PFSK-1 (cell line): ENCODE results near the gene BPI.

ENCODE experiments used
- FOXP2 ChIP-seq: optimal IDR thresholded peaks from 2 replicates; pipeline ENCODE3; 2011; ENCODE audit warnings: borderline replicate concordance, control low read depth, inconsistent platforms; ENCODE audit not compliant: insufficient read depth; ENCODE audit errors: extremely low read length, extremely low read depth
- POLR2AphosphoS5 ChIP-seq: IDR thresholded peaks from 2 replicates; pipeline ENCODE4 v1.6.1; 2012; ENCODE audit warnings: low read depth, mild to moderate bottlenecking, control low read depth, low read length, moderate library complexity
- SIN3A ChIP-seq: IDR thresholded peaks from 2 replicates; pipeline ENCODE4 v1.6.1; 2012; ENCODE audit warnings: mild to moderate bottlenecking, low read length, moderate library complexity, borderline replicate concordance; ENCODE audit not compliant: insufficient read depth
- TAF1 ChIP-seq: IDR thresholded peaks from 2 replicates; pipeline ENCODE4 v1.6.1; 2012; ENCODE audit warnings: low read length, control low read depth, borderline replicate concordance; ENCODE audit not compliant: insufficient read depth
- TF ChIP-seq, protein P1 (sequence below), 2 experiments: IDR thresholded peaks; 2 replicates each; pipeline versions ENCODE4 v1.6.1 to v1.8.0; 2011 to 2012; ENCODE audit warnings: low read depth in 2 of 2, low read length in 2 of 2, control low read depth in 1 of 2, inconsistent platforms in 1 of 2, mild to moderate bottlenecking in 1 of 2, moderate library complexity in 1 of 2; ENCODE audit not compliant: insufficient read depth in 1 of 2

Gene BPI

DNA sequence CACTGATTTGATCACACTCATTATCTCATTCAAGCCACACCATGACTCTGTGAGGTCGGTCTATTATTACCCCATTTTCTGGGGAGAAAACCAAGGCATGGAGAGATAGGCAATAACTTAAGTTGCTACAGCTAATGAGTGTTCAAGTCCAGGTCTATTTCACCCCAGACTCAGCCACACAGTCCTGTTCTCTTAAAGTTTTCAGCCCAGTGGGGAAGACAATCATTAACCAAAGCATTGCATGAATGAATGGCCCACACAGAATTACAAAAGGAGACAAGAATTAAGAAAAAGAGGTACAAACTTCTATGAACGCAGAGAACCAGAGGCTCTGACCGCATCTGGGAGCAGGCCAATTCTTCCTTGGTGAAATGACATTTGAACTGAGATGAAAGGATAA, 7.1 kb downstream of the BPI start:
- TF ChIP-seq FOXP2 (no peak), TAF1 (no peak), POLR2AphosphoS5 (no peak), SIN3A (no peak)
- TF ChIP-seq, protein P1, sequence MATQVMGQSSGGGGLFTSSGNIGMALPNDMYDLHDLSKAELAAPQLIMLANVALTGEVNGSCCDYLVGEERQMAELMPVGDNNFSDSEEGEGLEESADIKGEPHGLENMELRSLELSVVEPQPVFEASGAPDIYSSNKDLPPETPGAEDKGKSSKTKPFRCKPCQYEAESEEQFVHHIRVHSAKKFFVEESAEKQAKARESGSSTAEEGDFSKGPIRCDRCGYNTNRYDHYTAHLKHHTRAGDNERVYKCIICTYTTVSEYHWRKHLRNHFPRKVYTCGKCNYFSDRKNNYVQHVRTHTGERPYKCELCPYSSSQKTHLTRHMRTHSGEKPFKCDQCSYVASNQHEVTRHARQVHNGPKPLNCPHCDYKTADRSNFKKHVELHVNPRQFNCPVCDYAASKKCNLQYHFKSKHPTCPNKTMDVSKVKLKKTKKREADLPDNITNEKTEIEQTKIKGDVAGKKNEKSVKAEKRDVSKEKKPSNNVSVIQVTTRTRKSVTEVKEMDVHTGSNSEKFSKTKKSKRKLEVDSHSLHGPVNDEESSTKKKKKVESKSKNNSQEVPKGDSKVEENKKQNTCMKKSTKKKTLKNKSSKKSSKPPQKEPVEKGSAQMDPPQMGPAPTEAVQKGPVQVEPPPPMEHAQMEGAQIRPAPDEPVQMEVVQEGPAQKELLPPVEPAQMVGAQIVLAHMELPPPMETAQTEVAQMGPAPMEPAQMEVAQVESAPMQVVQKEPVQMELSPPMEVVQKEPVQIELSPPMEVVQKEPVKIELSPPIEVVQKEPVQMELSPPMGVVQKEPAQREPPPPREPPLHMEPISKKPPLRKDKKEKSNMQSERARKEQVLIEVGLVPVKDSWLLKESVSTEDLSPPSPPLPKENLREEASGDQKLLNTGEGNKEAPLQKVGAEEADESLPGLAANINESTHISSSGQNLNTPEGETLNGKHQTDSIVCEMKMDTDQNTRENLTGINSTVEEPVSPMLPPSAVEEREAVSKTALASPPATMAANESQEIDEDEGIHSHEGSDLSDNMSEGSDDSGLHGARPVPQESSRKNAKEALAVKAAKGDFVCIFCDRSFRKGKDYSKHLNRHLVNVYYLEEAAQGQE (IDR thresholded peaks at IDR 0.05; ENCODE audit: insufficient read depth in 1 of 2, low read depth in 2 of 2, low read length in 2 of 2): no peak

DNA sequence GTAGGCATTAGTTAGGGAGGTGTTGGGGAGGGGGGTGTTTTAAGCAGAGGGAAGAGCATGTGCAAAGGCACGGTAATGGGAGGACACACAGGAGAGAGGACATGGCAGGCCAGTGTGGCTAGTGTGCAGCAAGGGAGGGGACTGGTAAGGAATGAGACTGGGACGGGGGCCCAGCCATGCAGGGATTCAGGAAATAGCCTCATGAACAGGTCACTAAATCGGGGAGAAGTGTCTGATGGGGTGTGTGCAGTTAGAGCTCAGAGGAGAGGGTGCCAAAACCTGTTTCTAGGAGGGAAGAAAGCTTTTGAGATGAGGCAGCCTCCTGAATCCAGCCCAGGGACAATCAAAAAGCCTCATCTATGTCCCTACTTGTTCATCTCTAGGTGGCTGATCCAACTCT, 7.5 kb downstream of the BPI start:
- TF ChIP-seq TAF1 (no peak), FOXP2 (no peak), POLR2AphosphoS5 (no peak; the same call in 1 of the 2 replicates), SIN3A (no peak)
- TF ChIP-seq, protein P1 (IDR thresholded peaks at IDR 0.05; ENCODE audit: insufficient read depth in 1 of 2, low read depth in 2 of 2, low read length in 2 of 2): no peak

DNA sequence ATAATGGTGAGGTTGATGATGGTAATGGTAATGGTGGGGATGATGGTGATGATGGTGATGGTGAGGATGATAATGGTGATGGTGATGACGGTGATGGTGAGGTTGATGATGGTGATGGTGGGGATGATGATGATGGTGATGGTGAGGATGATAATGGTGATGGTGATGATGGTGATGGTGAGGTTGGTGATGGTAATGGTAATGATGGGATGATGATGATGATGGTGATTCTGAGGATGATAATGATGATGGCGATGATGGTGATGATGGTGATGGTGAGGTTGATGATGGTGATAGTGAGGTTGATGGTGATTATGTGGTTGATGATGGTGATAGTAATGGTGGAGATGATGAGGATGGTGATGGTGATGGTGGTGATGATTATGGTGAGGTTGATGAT, 9.7 kb downstream of the BPI start:
- TF ChIP-seq, protein P1 (IDR thresholded peaks at IDR 0.05; ENCODE audit: insufficient read depth in 1 of 2, low read depth in 2 of 2, low read length in 2 of 2): no peak
- TF ChIP-seq POLR2AphosphoS5: 0 out of 2 replicates have a peak, but pooled peaks have one; percentile 34

DNA sequence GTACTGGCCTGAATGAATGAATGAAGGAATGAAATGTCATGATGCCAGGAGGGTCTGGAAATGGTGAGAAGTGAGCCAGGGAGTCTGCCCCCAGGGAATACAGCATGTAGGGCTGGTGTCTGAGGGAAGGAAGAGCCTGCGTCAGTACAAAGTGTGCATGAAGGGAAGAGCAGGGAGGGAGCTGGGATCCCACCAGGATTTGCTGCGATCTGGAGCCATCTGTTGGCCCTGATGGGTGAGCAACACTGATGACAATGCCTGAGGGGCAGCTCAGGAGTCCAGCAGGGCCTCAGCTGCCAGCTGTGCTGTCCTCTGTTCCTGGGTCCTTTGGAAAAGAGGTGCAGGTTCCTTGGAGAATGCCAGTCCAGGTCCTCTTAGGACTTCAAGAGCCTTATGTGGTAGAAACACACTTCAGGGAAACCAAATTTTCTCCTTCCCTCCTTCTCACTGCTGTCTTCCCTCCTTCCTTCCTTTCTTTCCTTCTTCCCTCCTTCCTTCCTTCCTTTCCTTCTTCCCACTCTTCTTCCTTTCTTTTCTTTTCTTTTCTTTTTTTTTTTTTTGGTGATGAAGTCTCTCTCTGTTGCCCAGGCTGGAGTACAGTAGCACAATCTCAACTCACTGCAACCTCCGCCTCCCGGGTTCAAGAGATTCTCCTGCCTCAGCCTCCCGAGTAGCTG, 11.5 kb downstream of the BPI start:
- TF ChIP-seq POLR2AphosphoS5 (peak; percentile 57; the same call in 1 of the 2 replicates), TAF1 (no peak)

DNA sequence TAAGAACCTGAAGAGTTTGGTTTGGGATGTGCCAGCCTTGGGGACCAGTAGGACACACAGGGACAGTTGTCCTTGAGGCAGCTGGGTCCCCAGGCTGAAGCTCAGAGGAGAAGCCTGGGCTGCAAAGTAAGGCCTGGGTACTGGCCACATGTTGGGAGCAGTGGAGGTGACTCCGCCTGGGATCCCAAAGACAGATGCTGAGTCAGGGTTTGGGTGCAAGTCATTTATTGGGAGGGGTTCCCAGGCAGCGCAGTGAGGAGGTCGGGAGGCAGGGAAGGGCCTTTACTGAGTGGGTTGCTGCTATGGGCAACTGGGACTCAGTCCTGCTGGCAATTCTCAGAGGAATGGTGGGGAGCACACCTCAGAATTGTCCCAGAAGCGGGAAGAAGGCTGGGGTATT, 12.4 kb downstream of the BPI start:
- TF ChIP-seq SIN3A (no peak), POLR2AphosphoS5 (no peak)

DNA sequence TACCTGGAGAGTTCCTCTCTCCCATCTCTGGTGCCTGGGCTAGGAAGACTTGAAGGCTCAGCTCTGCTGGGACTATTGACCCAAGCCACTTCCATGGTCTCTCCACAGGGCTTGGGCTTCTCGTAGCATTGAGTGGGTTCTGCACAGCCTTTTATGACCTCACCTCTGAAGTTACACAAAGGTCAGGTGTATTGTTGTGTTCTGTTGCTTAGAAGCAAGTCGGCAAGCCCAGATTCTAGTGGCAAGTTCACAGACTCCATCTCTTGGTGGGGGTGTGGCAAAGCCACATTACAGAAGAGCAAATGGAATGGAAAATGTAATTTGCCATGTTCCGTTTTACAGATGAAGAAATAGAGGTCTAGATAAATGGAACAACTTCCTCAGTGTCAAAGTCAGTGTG, 13.5 kb downstream of the BPI start:
- no peak for TF ChIP-seq TAF1
- TF ChIP-seq FOXP2: no peak
- no peak for TF ChIP-seq POLR2AphosphoS5
- TF ChIP-seq, protein P1 (IDR thresholded peaks at IDR 0.05; ENCODE audit: insufficient read depth in 1 of 2, low read depth in 2 of 2, low read length in 2 of 2): no peak
- no peak for TF ChIP-seq SIN3A
